ENCODE results near the gene IARS2.
"Not testable (repeated sequence)": the region's sequence is repeated elsewhere in the genome, so short reads cannot be mapped to it uniquely, and the experiment has no call there.

The IARS2 gene

GRCh38 chr1:220156620-220157146 is 62.8 kb downstream of the IARS2 start:
- H3K4me3 ChIP-seq (ENCODE audit: low read length): no peak overlapping the region
- H3K9me3 ChIP-seq (ENCODE audit: control insufficient read depth, low read length): no peaks in the 10 kb centered on the region
- H3K9ac ChIP-seq (ENCODE audit: low read length): no peak overlapping the region
- no peaks in the 10 kb centered on the region for H3K27me3 ChIP-seq (ENCODE audit: control insufficient read depth, insufficient read depth, low read length)
- peaks cover 10% of the 10 kb centered on the region for H3K36me3 ChIP-seq (ENCODE audit: control insufficient read depth, insufficient read depth, low read length)
- peaks cover 7% of the 10 kb centered on the region for H3K4me1 ChIP-seq (ENCODE audit: control insufficient read depth, insufficient read depth, low read length)

GRCh38 chr1:220157738-220158137 is 63.8 kb downstream of the IARS2 start:
- Histone ChIP-seq H3K4me1 (ENCODE audit: control insufficient read depth, insufficient read depth, low read length) (peaks cover 7% of the 10 kb centered on the region), H3K9ac (ENCODE audit: low read length) (no peak overlapping the region), H3K36me3 (ENCODE audit: control insufficient read depth, insufficient read depth, low read length) (peaks cover 10% of the 10 kb centered on the region), H3K4me3 (ENCODE audit: low read length) (no peak overlapping the region), H3K27me3 (ENCODE audit: control insufficient read depth, insufficient read depth, low read length) (no peaks in the 10 kb centered on the region), H3K9me3 (ENCODE audit: control insufficient read depth, low read length) (no peaks in the 10 kb centered on the region)

GRCh38 chr1:220158530-220158929 is 64.6 kb downstream of the IARS2 start:
- H3K36me3 ChIP-seq (ENCODE audit: control insufficient read depth, insufficient read depth, low read length); H3K9me3 ChIP-seq (ENCODE audit: control insufficient read depth, low read length); H3K4me3 ChIP-seq (ENCODE audit: low read length); H3K9ac ChIP-seq (ENCODE audit: low read length); H3K27me3 ChIP-seq (ENCODE audit: control insufficient read depth, insufficient read depth, low read length); H3K4me1 ChIP-seq (ENCODE audit: control insufficient read depth, insufficient read depth, low read length): not testable (repeated sequence)

- Histone ChIP-seq H3K4me3 (ENCODE audit: low read length) (no peak overlapping the region), H3K27me3 (ENCODE audit: control insufficient read depth, insufficient read depth, low read length) (no peaks in the 10 kb centered on the region), H3K36me3 (ENCODE audit: control insufficient read depth, insufficient read depth, low read length) (peaks cover 10% of the 10 kb centered on the region), H3K9me3 (ENCODE audit: control insufficient read depth, low read length) (no peaks in the 10 kb centered on the region), H3K4me1 (ENCODE audit: control insufficient read depth, insufficient read depth, low read length) (peaks cover 7% of the 10 kb centered on the region), H3K9ac (ENCODE audit: low read length) (no peak overlapping the region)
Observed at GRCh38 chr1:220159041-220159440, 65.1 kb downstream of the IARS2 start.

GRCh38 chr1:220160027-220160426 is 66.1 kb downstream of the IARS2 start:
- Histone ChIP-seq H3K4me3 (ENCODE audit: low read length) (no peak overlapping the region), H3K9me3 (ENCODE audit: control insufficient read depth, low read length) (no peaks in the 10 kb centered on the region), H3K9ac (ENCODE audit: low read length) (no peak overlapping the region), H3K36me3 (ENCODE audit: control insufficient read depth, insufficient read depth, low read length) (peaks cover 10% of the 10 kb centered on the region), H3K27me3 (ENCODE audit: control insufficient read depth, insufficient read depth, low read length) (no peaks in the 10 kb centered on the region), H3K4me1 (ENCODE audit: control insufficient read depth, insufficient read depth, low read length) (peaks cover 7% of the 10 kb centered on the region)

GRCh38 chr1:220164116-220164515 is 70.2 kb downstream of the IARS2 start:
- H3K36me3 ChIP-seq (ENCODE audit: control insufficient read depth, insufficient read depth, low read length): peaks cover 5% of the 10 kb centered on the region
- no peak overlapping the region for H3K9ac ChIP-seq (ENCODE audit: low read length)
- no peak overlapping the region for H3K4me3 ChIP-seq (ENCODE audit: low read length)
- H3K4me1 ChIP-seq (ENCODE audit: control insufficient read depth, insufficient read depth, low read length): peaks cover 7% of the 10 kb centered on the region
- H3K9me3 ChIP-seq (ENCODE audit: control insufficient read depth, low read length): no peaks in the 10 kb centered on the region
- no peaks in the 10 kb centered on the region for H3K27me3 ChIP-seq (ENCODE audit: control insufficient read depth, insufficient read depth, low read length)

GRCh38 chr1:220164517-220164916 is 70.6 kb downstream of the IARS2 start:
- peaks cover 5% of the 10 kb centered on the region for H3K36me3 ChIP-seq (ENCODE audit: control insufficient read depth, insufficient read depth, low read length)
- no peaks in the 10 kb centered on the region for H3K9me3 ChIP-seq (ENCODE audit: control insufficient read depth, low read length)
- H3K4me1 ChIP-seq (ENCODE audit: control insufficient read depth, insufficient read depth, low read length): peaks cover 5% of the 10 kb centered on the region
- no peaks in the 10 kb centered on the region for H3K27me3 ChIP-seq (ENCODE audit: control insufficient read depth, insufficient read depth, low read length)
- H3K9ac ChIP-seq (ENCODE audit: low read length): no peak overlapping the region
- no peak overlapping the region for H3K4me3 ChIP-seq (ENCODE audit: low read length)

GRCh38 chr1:220166853-220167252 is 72.9 kb downstream of the IARS2 start:
- Histone ChIP-seq H3K9ac (ENCODE audit: low read length) (no peak overlapping the region), H3K36me3 (ENCODE audit: control insufficient read depth, insufficient read depth, low read length) (peaks cover 5% of the 10 kb centered on the region), H3K9me3 (ENCODE audit: control insufficient read depth, low read length) (no peaks in the 10 kb centered on the region), H3K4me3 (ENCODE audit: low read length) (no peak overlapping the region), H3K27me3 (ENCODE audit: control insufficient read depth, insufficient read depth, low read length) (no peaks in the 10 kb centered on the region), H3K4me1 (ENCODE audit: control insufficient read depth, insufficient read depth, low read length) (no peaks in the 10 kb centered on the region)

- not testable (repeated sequence) for H3K36me3 ChIP-seq (ENCODE audit: control insufficient read depth, insufficient read depth, low read length); H3K9ac ChIP-seq (ENCODE audit: low read length); H3K4me1 ChIP-seq (ENCODE audit: control insufficient read depth, insufficient read depth, low read length); H3K9me3 ChIP-seq (ENCODE audit: control insufficient read depth, low read length); H3K27me3 ChIP-seq (ENCODE audit: control insufficient read depth, insufficient read depth, low read length); H3K4me3 ChIP-seq (ENCODE audit: low read length)
Observed at GRCh38 chr1:220169887-220170286, 76.0 kb downstream of the IARS2 start.

GRCh38 chr1:220170836-220171526 is 77.0 kb downstream of the IARS2 start:
- H3K4me1 ChIP-seq (ENCODE audit: control insufficient read depth, insufficient read depth, low read length): no peaks in the 10 kb centered on the region
- H3K4me3 ChIP-seq (ENCODE audit: low read length): no peak overlapping the region
- no peak overlapping the region for H3K9ac ChIP-seq (ENCODE audit: low read length)
- peaks cover 5% of the 10 kb centered on the region for H3K36me3 ChIP-seq (ENCODE audit: control insufficient read depth, insufficient read depth, low read length)
- H3K27me3 ChIP-seq (ENCODE audit: control insufficient read depth, insufficient read depth, low read length): no peaks in the 10 kb centered on the region
- H3K9me3 ChIP-seq (ENCODE audit: control insufficient read depth, low read length): no peaks in the 10 kb centered on the region

- Histone ChIP-seq H3K9ac (ENCODE audit: low read length) (no peak overlapping the region), H3K36me3 (ENCODE audit: control insufficient read depth, insufficient read depth, low read length) (no peaks in the 10 kb centered on the region), H3K27me3 (ENCODE audit: control insufficient read depth, insufficient read depth, low read length) (no peaks in the 10 kb centered on the region), H3K4me3 (ENCODE audit: low read length) (no peak overlapping the region), H3K4me1 (ENCODE audit: control insufficient read depth, insufficient read depth, low read length) (no peaks in the 10 kb centered on the region), H3K9me3 (ENCODE audit: control insufficient read depth, low read length) (no peaks in the 10 kb centered on the region)
Observed at GRCh38 chr1:220176540-220176939, 82.6 kb downstream of the IARS2 start.

GRCh38 chr1:220182111-220182510 is 88.2 kb downstream of the IARS2 start:
- Histone ChIP-seq H3K4me3 (ENCODE audit: low read length) (no peak overlapping the region), H3K27me3 (ENCODE audit: control insufficient read depth, insufficient read depth, low read length) (no peaks in the 10 kb centered on the region)

GRCh38 chr1:220182656-220183055 is 88.7 kb downstream of the IARS2 start:
- no peaks in the 10 kb centered on the region for H3K4me1 ChIP-seq (ENCODE audit: control insufficient read depth, insufficient read depth, low read length)
- no peak overlapping the region for H3K4me3 ChIP-seq (ENCODE audit: low read length)
- no peaks in the 10 kb centered on the region for H3K27me3 ChIP-seq (ENCODE audit: control insufficient read depth, insufficient read depth, low read length)
- H3K9me3 ChIP-seq (ENCODE audit: control insufficient read depth, low read length): no peaks in the 10 kb centered on the region
- H3K9ac ChIP-seq (ENCODE audit: low read length): no peak overlapping the region
- H3K36me3 ChIP-seq (ENCODE audit: control insufficient read depth, insufficient read depth, low read length): no peaks in the 10 kb centered on the region

More at GRCh38 chr1:220182111-220182510, 88.2 kb downstream of the IARS2 start:
- H3K4me1 ChIP-seq (ENCODE audit: control insufficient read depth, insufficient read depth, low read length): no peaks in the 10 kb centered on the region
- no peaks in the 10 kb centered on the region for H3K36me3 ChIP-seq (ENCODE audit: control insufficient read depth, insufficient read depth, low read length)
- H3K9me3 ChIP-seq (ENCODE audit: control insufficient read depth, low read length): no peaks in the 10 kb centered on the region
- no peak overlapping the region for H3K9ac ChIP-seq (ENCODE audit: low read length)
